GM20000 (cell line): ENCODE measurements around the gene ADGRG6.

Source experiments
- DNase-seq: peaks from one replicate; pipeline ENCODE4 v3.0.0; 2012; ENCODE audit warnings: low spot score
- CTCF ChIP-seq: IDR thresholded peaks from 2 replicates; pipeline ENCODE4 v1.5.1; 2012; ENCODE audit warnings: mild to moderate bottlenecking, control low read depth; ENCODE audit errors: extremely low read depth, missing control alignments

The ADGRG6 gene

GRCh38 chr6:142458836-142459235 is 157.0 kb downstream of the ADGRG6 start:
- no peak for TF ChIP-seq CTCF
- DNase-seq: no peak

GRCh38 chr6:142459271-142459670 is 157.5 kb downstream of the ADGRG6 start:
- DNase-seq: no peak
- TF ChIP-seq CTCF: no peak

GRCh38 chr6:142462260-142462659 is 160.5 kb downstream of the ADGRG6 start:
- no peak for DNase-seq
- TF ChIP-seq CTCF: no peak

GRCh38 chr6:142463988-142464387 is 162.2 kb downstream of the ADGRG6 start:
- TF ChIP-seq CTCF: no peak
- DNase-seq: no peak

GRCh38 chr6:142469220-142469619 is 167.4 kb downstream of the ADGRG6 start:
- TF ChIP-seq CTCF: no peak
- no peak for DNase-seq

- no peak for DNase-seq
- TF ChIP-seq CTCF: no peak
Observed at GRCh38 chr6:142470421-142470820, 168.6 kb downstream of the ADGRG6 start.

- peak; percentile 26 for DNase-seq
- TF ChIP-seq CTCF: peak; percentile 36
Observed at GRCh38 chr6:142474531-142475289, 172.9 kb downstream of the ADGRG6 start.
